Mucosa of descending colon (tissue), 3 donors: ENCODE measurements around the gene OPN4. TPM values are rescaled to one million over a fixed set of nuclear protein-coding genes. Genes with fewer than 3 reads are reported as not detected.

Experiments
- ATAC-seq: fragments of 200-7000 bp; cut with Tn5 transposase; one replicate; pipeline ENCODE4 v1.9.1; 2020; ENCODE audit warnings: mild to moderate bottlenecking, moderate library complexity
- DNase-seq, 3 donors: peaks; one replicate each; pipeline ENCODE4 v3.0.0-alpha.2; 2020
- H3K36me3 ChIP-seq: fragments of 200-600 bp; one replicate; pipeline ENCODE4 v1.8.0; 2021; ENCODE audit warnings: low read depth, mild to moderate bottlenecking
- H3K4me1 ChIP-seq: fragments of 200-600 bp; one replicate; pipeline ENCODE4 v1.8.0; 2021; ENCODE audit warnings: low read depth, mild to moderate bottlenecking
- H3K4me3 ChIP-seq: fragments of 200-600 bp; one replicate; pipeline ENCODE4 v1.8.0; 2021; ENCODE audit warnings: mild to moderate bottlenecking
- H3K9me3 ChIP-seq: fragments of 200-600 bp; one replicate; pipeline ENCODE4 v1.8.0; 2021; ENCODE audit warnings: mild to moderate bottlenecking
- CTCF ChIP-seq: fragments of 200-600 bp; IDR thresholded peaks from one replicate; pipeline ENCODE4 v1.8.0; 2022; ENCODE audit warnings: antibody characterized with exemption, mild to moderate bottlenecking
- intact Hi-C, 2 donors: fragments of 100-400 bp; cut with DNase I in 1 of 2; cut with micrococcal nuclease in 1 of 2; formaldehyde crosslinking; loops; one replicate each; pipeline versions ENCODE4 v1.11.0 to v1.11.1; 2022; cut with DNase I, micrococcal nuclease
- total RNA-seq, 3 donors: library from RNA; stranded (reverse); fragmentation: NEBNext Ultra II Directional in 2 of 3; extraction: Animal tissue kit (Norgen Biotek cat#: 25700) in 2 of 3; gene quantifications; one replicate each; pipeline versions ENCODE4 v1.2.1 to v1.2.4, GENCODE V29; 2021 to 2023
- donor health status: DM: no; HTN: no; CAD: no; lungs with moderate emphysema.
- donor health status: DM: no; HTN: no; CAD: no.
- donor health status: DM: no; HTN: yes; CAD: no.

Gene OPN4
- total RNA-seq, 3 donors from 2014 or later, result 0.20 TPM; not detected in 2

GRCh38 chr10:86663576-86664339 is 9.4 kb downstream of the OPN4 start:
- DNase-seq, result peak in 1 of 3 donors; percentile 9
- TF ChIP-seq CTCF, result no peak
- intact Hi-C loops, result no loop called here

GRCh38 chr10:86664341-86665217 is 10.2 kb downstream of the OPN4 start:
- H3K9me3 ChIP-seq, result no peaks in the 10 kb centered on the region
- no peak for DNase-seq

More at GRCh38 chr10:86663576-86664339, 9.4 kb downstream of the OPN4 start:
- Histone ChIP-seq H3K4me3 (no peak overlapping the region), H3K36me3 (no peaks in the 10 kb centered on the region), H3K9me3 (no peaks in the 10 kb centered on the region), H3K4me1 (no peaks in the 10 kb centered on the region)
- no peak for ATAC-seq

DNA sequence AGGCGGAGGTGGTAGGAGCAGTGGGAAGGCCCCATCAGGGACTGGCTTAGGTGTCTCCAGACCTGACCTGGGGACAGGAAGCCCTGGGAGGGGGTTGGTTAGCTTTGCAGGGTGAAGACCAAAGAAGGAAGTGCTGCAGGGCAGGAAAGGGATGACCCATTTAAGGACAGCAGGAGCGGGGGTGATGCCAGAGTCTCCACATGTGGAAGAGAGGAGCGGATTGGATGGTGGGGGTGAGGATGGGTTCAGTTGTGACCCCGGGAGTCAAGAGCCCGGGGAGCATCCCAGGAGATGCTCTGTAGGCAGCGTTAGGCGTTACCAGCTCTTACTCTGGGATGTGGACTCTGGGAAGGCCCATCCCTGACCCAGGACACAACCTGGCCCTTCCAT is 10.9 kb downstream of the OPN4 start:
- H3K36me3 ChIP-seq, result no peaks in the 10 kb centered on the region
- H3K9me3 ChIP-seq, result no peaks in the 10 kb centered on the region
- no peak for TF ChIP-seq CTCF
- intact Hi-C loops, result no loop called here
- no peak overlapping the region for H3K4me3 ChIP-seq
- no peaks in the 10 kb centered on the region for H3K4me1 ChIP-seq
- no peak for DNase-seq
- ATAC-seq, result no peak

More at GRCh38 chr10:86664341-86665217, 10.2 kb downstream of the OPN4 start:
- ATAC-seq, result peak; percentile 3
- no peaks in the 10 kb centered on the region for H3K4me1 ChIP-seq
- intact Hi-C loops, result no loop called here
- H3K4me3 ChIP-seq, result no peak overlapping the region
- no peak for TF ChIP-seq CTCF
- H3K36me3 ChIP-seq, result no peaks in the 10 kb centered on the region

- DNase-seq, result no peak
- ATAC-seq, result no peak
- intact Hi-C loops, result no loop called here
- Histone ChIP-seq H3K36me3 (no peaks in the 10 kb centered on the region), H3K4me1 (no peaks in the 10 kb centered on the region), H3K9me3 (no peaks in the 10 kb centered on the region), H3K4me3 (no peak overlapping the region)
- no peak for TF ChIP-seq CTCF
Observed at GRCh38 chr10:86665868-86666267, 11.5 kb downstream of the OPN4 start.

DNA sequence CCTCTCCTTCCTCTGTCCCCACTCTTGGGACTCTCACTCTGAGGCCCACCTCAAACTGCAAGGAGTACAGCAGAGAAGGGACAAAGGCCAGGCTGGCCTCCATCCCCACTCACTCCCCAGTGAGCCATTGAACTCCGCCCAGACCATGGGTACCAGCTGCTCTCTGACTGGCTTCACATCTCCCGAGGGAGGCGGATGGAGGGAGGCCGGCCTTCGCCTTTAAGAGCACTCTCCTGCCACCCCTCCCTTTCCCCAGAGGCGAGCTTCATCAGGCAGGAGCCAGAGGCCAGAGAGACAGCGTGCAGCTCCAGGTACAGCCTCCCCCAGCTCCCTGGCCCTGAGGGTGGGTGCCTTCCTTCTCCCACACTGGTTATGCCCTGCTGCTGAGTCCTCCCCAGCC is 12.2 kb downstream of the OPN4 start:
- ATAC-seq (no peak), DNase-seq (no peak)
- Histone ChIP-seq H3K4me1 (peaks cover 7% of the 10 kb centered on the region), H3K36me3 (no peaks in the 10 kb centered on the region), H3K9me3 (no peaks in the 10 kb centered on the region), H3K4me3 (no peak overlapping the region)
- TF ChIP-seq CTCF, result no peak
- intact Hi-C loops, result no loop called here
